Activated CD8-positive, alpha-beta memory T cell treated with anti-CD3 and anti-CD28 coated beads for 36 hours (primary cell): ENCODE data around the gene DNAJC10. TPM values are rescaled to one million over a fixed set of nuclear protein-coding genes. Genes with fewer than 3 reads are reported as not detected.
"Not testable (repeated sequence)": the region's sequence is repeated elsewhere in the genome, so short reads cannot be mapped to it uniquely, and the experiment has no call there.

ENCODE experiments used
- CTCF ChIA-PET: fragments of 350-600 bp; sonication (Branson Sonifier 250); formaldehyde crosslinking; loops from one replicate; lab custom pipeline; 2021; ENCODE audit warnings: antibody characterized with exemption; lab: Charles Lee
- POLR2A ChIA-PET: fragments of 350-600 bp; sonication (Branson Sonifier 250); formaldehyde crosslinking; loops from one replicate; lab custom pipeline; 2021; ENCODE audit warnings: antibody characterized with exemption; lab: Charles Lee
- total RNA-seq, 2 experiments: library from RNA; stranded (reverse); gene quantifications; one replicate each; pipeline ENCODE4 v1.2.3, GENCODE V29; 2021

Gene DNAJC10
- total RNA-seq, 2 experiments from 2014 or later, result 71.1 to 74.5 TPM

- ChIA-PET CTCF (no interaction called here), POLR2A (no interaction called here)
These were observed 2.4 kb downstream of the DNAJC10 start for GRCh38 chr2:182718459-182718858.

- POLR2A ChIA-PET, result not testable (repeated sequence)
These were observed 3.1 kb downstream of the DNAJC10 start for GRCh38 chr2:182719116-182719515.

GRCh38 chr2:182724656-182725055, 8.6 kb downstream of the DNAJC10 start:
- ChIA-PET POLR2A (no interaction called here), CTCF (no interaction called here)

More at GRCh38 chr2:182719116-182719515, 3.1 kb downstream of the DNAJC10 start:
- CTCF ChIA-PET, result interaction anchor here (0.7 kb wide), 1 partner anchor 932 kb away, joined by 4 read pairs; no protein-coding TSS in a partner anchor

- CTCF ChIA-PET, result no interaction called here
These were observed 10.4 kb downstream of the DNAJC10 start for GRCh38 chr2:182726473-182726872.

GRCh38 chr2:182728014-182728413, 12.0 kb downstream of the DNAJC10 start:
- POLR2A ChIA-PET, result no interaction called here
- CTCF ChIA-PET, result no interaction called here

More at GRCh38 chr2:182726473-182726872, 10.4 kb downstream of the DNAJC10 start:
- POLR2A ChIA-PET, result no interaction called here

GRCh38 chr2:182729710-182730339, 13.8 kb downstream of the DNAJC10 start:
- POLR2A ChIA-PET, result no interaction called here
- CTCF ChIA-PET, result no interaction called here

- POLR2A ChIA-PET, result no interaction called here
- CTCF ChIA-PET, result no interaction called here
These were observed 14.4 kb downstream of the DNAJC10 start for GRCh38 chr2:182730486-182730885.

- CTCF ChIA-PET, result no interaction called here
These were observed 16.7 kb downstream of the DNAJC10 start for GRCh38 chr2:182732736-182733135.

GRCh38 chr2:182733572-182733971, 17.5 kb downstream of the DNAJC10 start:
- ChIA-PET POLR2A (no interaction called here), CTCF (no interaction called here)

More at GRCh38 chr2:182732736-182733135, 16.7 kb downstream of the DNAJC10 start:
- POLR2A ChIA-PET, result no interaction called here

- CTCF ChIA-PET, POLR2A ChIA-PET: not testable (repeated sequence)
These were observed 20.8 kb downstream of the DNAJC10 start for GRCh38 chr2:182736856-182737255.

GRCh38 chr2:182740701-182741100, 24.6 kb downstream of the DNAJC10 start:
- POLR2A ChIA-PET, result no interaction called here

GRCh38 chr2:182741620-182742019, 25.6 kb downstream of the DNAJC10 start:
- CTCF ChIA-PET, result no interaction called here
- POLR2A ChIA-PET, result no interaction called here

More at GRCh38 chr2:182740701-182741100, 24.6 kb downstream of the DNAJC10 start:
- CTCF ChIA-PET, result no interaction called here

GRCh38 chr2:182744490-182744889, 28.4 kb downstream of the DNAJC10 start:
- POLR2A ChIA-PET, result no interaction called here
- CTCF ChIA-PET, result no interaction called here

GRCh38 chr2:182745061-182745460, 29.0 kb downstream of the DNAJC10 start:
- ChIA-PET CTCF (no interaction called here), POLR2A (no interaction called here)

- POLR2A ChIA-PET, result not testable (repeated sequence)
These were observed 29.8 kb downstream of the DNAJC10 start for GRCh38 chr2:182745894-182746293.

GRCh38 chr2:182754231-182754630, 38.2 kb downstream of the DNAJC10 start:
- ChIA-PET POLR2A (no interaction called here), CTCF (no interaction called here)

More at GRCh38 chr2:182745894-182746293, 29.8 kb downstream of the DNAJC10 start:
- CTCF ChIA-PET, result not testable (repeated sequence)

- ChIA-PET POLR2A (no interaction called here), CTCF (interaction anchor here (1.0 kb wide), 1 partner anchor 9 kb away, joined by 4 read pairs; no protein-coding TSS in a partner anchor)
These were observed 42.3 kb downstream of the DNAJC10 start for GRCh38 chr2:182758379-182758778.

- ChIA-PET CTCF (no interaction called here), POLR2A (no interaction called here)
These were observed 45.8 kb downstream of the DNAJC10 start for GRCh38 chr2:182761903-182762302.

GRCh38 chr2:182763311-182763912, 47.4 kb downstream of the DNAJC10 start:
- ChIA-PET CTCF (no interaction called here), POLR2A (no interaction called here)

GRCh38 chr2:182766626-182767025, 50.6 kb downstream of the DNAJC10 start:
- ChIA-PET POLR2A (no interaction called here), CTCF (no interaction called here)

GRCh38 chr2:182767578-182767977, 51.5 kb downstream of the DNAJC10 start:
- ChIA-PET CTCF (interaction anchor here (0.6 kb wide), 1 partner anchor 9 kb away, joined by 4 read pairs; no protein-coding TSS in a partner anchor), POLR2A (no interaction called here)
